Endothelial cell of umbilical vein (primary cell): ENCODE results near the gene CNST.
"Not testable (repeated sequence)": the region's sequence is repeated elsewhere in the genome, so short reads cannot be mapped to it uniquely, and the experiment has no call there.

Source experiments
- CTCF ChIP-seq, 2 donors: IDR thresholded peaks; 1 replicate in 1 of 2; 2 replicates in 1 of 2; pipeline ENCODE4 v1.5.1; 2011; ENCODE audit warnings: low read length in 2 of 2, mild to moderate bottlenecking in 2 of 2, moderate library complexity in 2 of 2, control low read depth in 1 of 2, inconsistent platforms in 1 of 2, low read depth in 1 of 2; ENCODE audit not compliant: insufficient read depth in 1 of 2; ENCODE audit errors: extremely low read depth in 1 of 2
- EZH2 ChIP-seq: IDR thresholded peaks from 2 replicates; pipeline ENCODE4 v1.6.1; 2012; ENCODE audit warnings: borderline replicate concordance, low read depth, mild to moderate bottlenecking, moderate library complexity, low read length, inconsistent platforms; ENCODE audit not compliant: severe bottlenecking
- FOS ChIP-seq: IDR thresholded peaks from 2 replicates; pipeline ENCODE4 v1.6.1; 2011; ENCODE audit warnings: mild to moderate bottlenecking, low read length, moderate library complexity, borderline replicate concordance; ENCODE audit not compliant: insufficient read depth
- GATA2 ChIP-seq: IDR thresholded peaks from 2 replicates; pipeline ENCODE4 v1.7.0; 2011; ENCODE audit warnings: low read depth, mild to moderate bottlenecking, moderate library complexity, mixed read lengths, low read length; ENCODE audit not compliant: insufficient read length, insufficient read depth
- JUN ChIP-seq: IDR thresholded peaks from 2 replicates; pipeline ENCODE4 v1.6.1; 2011; ENCODE audit warnings: borderline replicate concordance, low read depth; ENCODE audit not compliant: insufficient read length, insufficient read depth
- MAX ChIP-seq: IDR thresholded peaks from 2 replicates; pipeline ENCODE4 v1.6.1; 2011; ENCODE audit not compliant: insufficient read depth, insufficient read length
- MYC ChIP-seq: IDR thresholded peaks from one replicate; pipeline ENCODE4 v1.6.1; 2011; ENCODE audit warnings: mild to moderate bottlenecking, low read depth, low read length
- POLR2A ChIP-seq: IDR thresholded peaks from 2 replicates; pipeline ENCODE4 v1.6.1; 2012; ENCODE audit warnings: low read depth, mild to moderate bottlenecking, control low read depth, low read length
- POLR2AphosphoS5 ChIP-seq: IDR thresholded peaks from 2 replicates; pipeline ENCODE4 v1.6.1; 2012; ENCODE audit warnings: low read depth, mild to moderate bottlenecking, control low read depth, low read length, moderate library complexity; ENCODE audit not compliant: insufficient read depth

- TF ChIP-seq POLR2AphosphoS5; EZH2; CTCF (IDR thresholded peaks at IDR 0.05; ENCODE audit: extremely low read depth in 1 of 2, insufficient read depth in 1 of 2, low read depth in 1 of 2, low read length in 2 of 2); POLR2A; JUN; MYC; MAX; GATA2; FOS: not testable (repeated sequence)
Observed at GRCh38 chr1:246712428-246712827, 146.2 kb downstream of the CNST start.
